Panc1 (cell line): ENCODE measurements around the gene MYO6.

Source experiments
- CTCF ChIP-seq: fragments of 450-650 bp; IDR thresholded peaks from 2 replicates; pipeline ENCODE4 v1.5.1; 2017; ENCODE audit warnings: mild to moderate bottlenecking
- POLR2AphosphoS5 ChIP-seq: IDR thresholded peaks from 2 replicates; pipeline ENCODE4 v1.6.1; 2012; ENCODE audit warnings: mild to moderate bottlenecking, low read depth, low read length, moderate library complexity
- TF ChIP-seq, protein P1 (sequence below), 2 experiments: IDR thresholded peaks; 2 replicates each; pipeline ENCODE4 v1.6.1; 2011 to 2012; ENCODE audit warnings: low read depth in 2 of 2, control low read depth in 1 of 2, low read length in 1 of 2, mild to moderate bottlenecking in 1 of 2, moderate library complexity in 1 of 2; ENCODE audit not compliant: insufficient read depth in 1 of 2

GRCh38 chr6:75755704-75756103 is 6.7 kb downstream of the MYO6 start:
- TF ChIP-seq CTCF (no peak), POLR2AphosphoS5 (no peak)
- TF ChIP-seq, protein P1, sequence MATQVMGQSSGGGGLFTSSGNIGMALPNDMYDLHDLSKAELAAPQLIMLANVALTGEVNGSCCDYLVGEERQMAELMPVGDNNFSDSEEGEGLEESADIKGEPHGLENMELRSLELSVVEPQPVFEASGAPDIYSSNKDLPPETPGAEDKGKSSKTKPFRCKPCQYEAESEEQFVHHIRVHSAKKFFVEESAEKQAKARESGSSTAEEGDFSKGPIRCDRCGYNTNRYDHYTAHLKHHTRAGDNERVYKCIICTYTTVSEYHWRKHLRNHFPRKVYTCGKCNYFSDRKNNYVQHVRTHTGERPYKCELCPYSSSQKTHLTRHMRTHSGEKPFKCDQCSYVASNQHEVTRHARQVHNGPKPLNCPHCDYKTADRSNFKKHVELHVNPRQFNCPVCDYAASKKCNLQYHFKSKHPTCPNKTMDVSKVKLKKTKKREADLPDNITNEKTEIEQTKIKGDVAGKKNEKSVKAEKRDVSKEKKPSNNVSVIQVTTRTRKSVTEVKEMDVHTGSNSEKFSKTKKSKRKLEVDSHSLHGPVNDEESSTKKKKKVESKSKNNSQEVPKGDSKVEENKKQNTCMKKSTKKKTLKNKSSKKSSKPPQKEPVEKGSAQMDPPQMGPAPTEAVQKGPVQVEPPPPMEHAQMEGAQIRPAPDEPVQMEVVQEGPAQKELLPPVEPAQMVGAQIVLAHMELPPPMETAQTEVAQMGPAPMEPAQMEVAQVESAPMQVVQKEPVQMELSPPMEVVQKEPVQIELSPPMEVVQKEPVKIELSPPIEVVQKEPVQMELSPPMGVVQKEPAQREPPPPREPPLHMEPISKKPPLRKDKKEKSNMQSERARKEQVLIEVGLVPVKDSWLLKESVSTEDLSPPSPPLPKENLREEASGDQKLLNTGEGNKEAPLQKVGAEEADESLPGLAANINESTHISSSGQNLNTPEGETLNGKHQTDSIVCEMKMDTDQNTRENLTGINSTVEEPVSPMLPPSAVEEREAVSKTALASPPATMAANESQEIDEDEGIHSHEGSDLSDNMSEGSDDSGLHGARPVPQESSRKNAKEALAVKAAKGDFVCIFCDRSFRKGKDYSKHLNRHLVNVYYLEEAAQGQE (IDR thresholded peaks at IDR 0.05; ENCODE audit: insufficient read depth in 1 of 2, low read depth in 2 of 2, low read length in 1 of 2) = no peak
